Measurements from ENCODE around the gene AQP10.

- TF ChIP-seq CTCF (conservative IDR thresholded peaks at IDR 0.05 in 1 of 2, IDR thresholded peaks at IDR 0.05 in 1 of 2; ENCODE audit: low read depth in 1 of 2, low read length in 2 of 2) (no peak), EZH2 (IDR thresholded peaks at IDR 0.05; ENCODE audit: low read length, missing control alignments) (no peak)
These were observed 29.5 kb downstream of the AQP10 start for GRCh38 chr1:154350383-154350782.

Measured in fibroblast of lung (primary cell).